ENCODE results near the gene ZNF543. TPM values are rescaled to one million over a fixed set of nuclear protein-coding genes. Genes with fewer than 3 reads are reported as not detected.
A peak's percentile ranks its signal among the peaks of the same experiment; 100 is the strongest.
"Not testable (repeated sequence)": the region's sequence is repeated elsewhere in the genome, so short reads cannot be mapped to it uniquely, and the experiment has no call there.

The ZNF543 gene
- total RNA-seq, 1 donor from 2014 or later, result 5.3 TPM

DNA sequence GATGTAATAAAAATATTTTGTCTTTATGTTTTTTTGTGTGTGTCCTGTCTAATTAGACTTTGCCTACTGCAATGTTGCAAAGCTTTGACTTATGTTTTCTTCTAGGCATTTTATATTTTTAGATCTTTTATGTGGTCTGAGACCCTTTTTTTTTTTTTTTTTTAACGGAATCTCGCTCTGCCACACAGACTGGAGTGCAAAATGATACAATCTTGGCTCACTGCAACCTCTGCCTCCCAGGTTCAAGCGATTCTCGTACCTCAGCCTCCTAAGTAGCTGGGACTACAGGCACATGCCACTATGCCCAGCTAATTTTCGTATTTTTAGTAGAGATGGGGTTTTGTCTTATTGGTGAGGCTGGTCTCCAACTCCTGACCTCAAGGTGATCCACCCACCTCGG is 22.3 kb downstream of the ZNF543 start:
- no peaks in the 10 kb centered on the region for H3K27me3 Mint-ChIP-seq

DNA sequence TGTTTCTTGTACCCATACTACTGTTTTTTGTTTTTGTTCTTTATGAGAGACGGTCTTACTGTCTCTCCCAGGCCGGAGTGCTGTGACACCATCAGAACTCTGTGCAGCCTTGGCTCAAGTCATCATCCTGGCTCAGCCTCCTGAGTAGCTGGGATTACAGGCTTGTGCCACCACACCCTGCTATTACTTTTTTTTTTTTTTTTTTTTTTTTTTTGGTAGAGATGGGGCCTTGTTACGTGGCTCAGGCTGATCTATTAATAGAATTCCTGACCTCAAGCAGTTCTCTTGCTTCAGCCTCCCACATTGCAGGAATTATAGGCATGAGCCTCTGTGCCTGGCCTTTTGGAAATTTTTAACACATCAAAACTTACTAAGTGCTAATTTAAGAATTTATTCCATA is 27.9 kb downstream of the ZNF543 start:
- intact Hi-C loops (cut with micrococcal nuclease), result no loop called here
- DNase-seq, result no peak
- no peak overlapping the region for H3K4me3 Mint-ChIP-seq
- no peaks in the 10 kb centered on the region for H3K27me3 Mint-ChIP-seq
- H3K27ac Mint-ChIP-seq, result no peak overlapping the region
- peaks cover 24% of the 10 kb centered on the region for H3K4me1 Mint-ChIP-seq
- peaks cover 17% of the 10 kb centered on the region for H3K9me3 Mint-ChIP-seq
- peaks cover 23% of the 10 kb centered on the region for H3K36me3 Mint-ChIP-seq (ENCODE audit: low read depth)

More for the DNA sequence above, 22.3 kb downstream of the ZNF543 start:
- no peak overlapping the region for H3K27ac Mint-ChIP-seq
- DNase-seq, result no peak
- H3K4me3 Mint-ChIP-seq, result no peak overlapping the region
- peaks cover 2% of the 10 kb centered on the region for H3K36me3 Mint-ChIP-seq (ENCODE audit: low read depth)
- no peaks in the 10 kb centered on the region for H3K4me1 Mint-ChIP-seq
- intact Hi-C loops (cut with micrococcal nuclease), result no loop called here
- peaks cover 21% of the 10 kb centered on the region for H3K9me3 Mint-ChIP-seq

DNA sequence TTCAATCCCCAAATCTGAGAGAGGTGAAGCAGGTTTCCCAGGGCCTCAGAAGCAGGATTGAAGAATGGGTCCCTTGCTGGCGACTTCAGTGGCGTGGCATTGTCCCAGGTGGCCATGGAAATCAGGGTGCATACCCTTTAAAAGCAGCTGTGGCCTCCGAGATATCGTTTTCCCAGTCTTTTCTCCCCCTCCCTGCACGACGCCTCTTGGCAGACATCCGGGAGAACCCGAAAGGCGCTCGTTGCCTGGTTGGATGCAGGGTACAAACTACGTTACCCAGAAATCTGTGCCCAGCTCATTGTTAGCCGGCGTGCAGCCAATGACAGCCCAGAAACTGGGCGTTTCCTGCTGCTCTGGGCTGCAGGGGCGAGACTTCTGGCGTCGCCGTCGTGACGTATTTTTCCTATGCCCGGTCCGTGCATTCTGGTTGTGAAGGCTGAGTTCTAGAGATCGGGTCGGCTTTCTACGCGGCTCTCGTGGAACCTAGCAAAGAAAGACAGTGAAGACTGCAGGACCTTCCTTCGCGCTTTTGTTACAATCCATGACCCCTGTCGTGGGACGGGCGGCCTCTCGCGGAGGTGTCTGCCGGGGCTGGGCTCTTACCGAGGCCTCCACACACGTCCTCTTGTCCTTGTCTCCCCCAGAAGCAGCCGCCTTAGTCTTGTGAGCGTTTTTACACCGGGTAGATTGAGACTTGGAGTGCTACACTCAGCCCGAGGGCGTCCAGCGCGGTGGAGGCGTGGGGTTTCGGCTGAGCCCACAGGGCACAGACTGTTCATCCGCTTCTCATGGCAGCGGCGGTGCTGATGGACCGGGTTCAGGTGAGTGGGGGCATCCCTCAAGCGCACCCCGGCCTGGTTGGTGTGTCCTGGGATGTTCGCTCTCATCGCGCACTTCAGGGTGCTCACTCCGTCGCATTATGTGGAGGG is 30.9 kb downstream of the ZNF543 start, which contains the start of gene ZNF304:
Gene ZNF304 (plus strand): TSS at position 395 of the 929 bp plus-strand sequence. CDS start 394 bp downstream, at position 789.
- H3K27ac Mint-ChIP-seq, result peak within 1 kb of the TSS; percentile 91
- H3K9me3 Mint-ChIP-seq, result peaks cover 41% of the 10 kb centered on the region
- H3K27me3 Mint-ChIP-seq, result no peaks in the 10 kb centered on the region
- H3K4me1 Mint-ChIP-seq, result peaks cover 29% of the 10 kb centered on the region
- H3K4me3 Mint-ChIP-seq, result peak within 1 kb of the TSS; percentile 93
- H3K36me3 Mint-ChIP-seq (ENCODE audit: low read depth), result peaks cover 53% of the 10 kb centered on the region
- peak; percentile 96 for DNase-seq
- intact Hi-C loops (cut with micrococcal nuclease), result loop anchor here (1.0 kb wide), 5 partner anchors 12 to 111 kb away; partner anchors contain the start of genes TRAPPC2B, ZNF460, ZNF543 and ZNF547

DNA sequence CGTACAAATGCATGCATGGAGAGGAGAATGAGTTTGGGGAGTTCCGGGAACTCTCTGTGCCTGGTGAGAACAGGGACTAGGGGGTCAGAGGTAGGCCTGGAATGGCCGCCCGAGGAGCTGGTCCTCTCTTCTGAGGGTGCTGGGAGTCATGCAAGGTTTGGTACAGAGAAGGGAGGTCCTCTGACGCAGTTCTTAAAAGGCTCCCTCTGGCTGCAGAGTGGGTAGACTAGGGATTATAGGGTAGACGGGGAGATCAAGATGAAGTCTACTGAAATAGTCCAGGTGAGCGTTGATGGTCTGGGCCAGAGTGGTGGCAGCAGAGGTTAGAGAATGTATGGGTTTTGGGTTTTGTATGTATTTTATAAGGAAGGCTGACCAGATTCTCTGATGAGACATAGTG is 31.6 kb downstream of the ZNF543 start:
- peaks cover 40% of the 10 kb centered on the region for H3K9me3 Mint-ChIP-seq

DNA sequence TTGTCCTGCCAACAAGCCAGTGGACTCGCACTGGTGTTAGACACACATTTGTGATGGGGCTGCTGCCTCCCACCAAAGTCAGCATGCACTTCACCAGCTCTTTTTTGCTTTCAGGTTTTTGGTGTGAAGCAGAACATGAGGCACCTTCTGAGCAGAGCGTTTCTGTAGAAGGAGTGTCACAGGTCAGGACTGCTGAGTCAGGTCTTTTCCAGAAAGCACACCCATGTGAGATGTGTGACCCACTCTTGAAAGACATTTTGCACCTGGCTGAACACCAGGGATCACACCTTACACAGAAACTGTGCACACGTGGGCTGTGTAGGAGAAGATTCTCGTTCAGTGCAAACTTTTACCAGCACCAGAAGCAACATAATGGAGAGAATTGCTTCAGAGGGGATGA is 35.6 kb downstream of the ZNF543 start:
- H3K36me3 Mint-ChIP-seq (ENCODE audit: low read depth), result peaks cover 85% of the 10 kb centered on the region
- H3K4me3 Mint-ChIP-seq, result no peak overlapping the region
- H3K9me3 Mint-ChIP-seq, result peaks cover 48% of the 10 kb centered on the region
- H3K27ac Mint-ChIP-seq, result no peak overlapping the region
- H3K4me1 Mint-ChIP-seq, result peaks cover 22% of the 10 kb centered on the region
- no peaks in the 10 kb centered on the region for H3K27me3 Mint-ChIP-seq
- no peak for DNase-seq
- intact Hi-C loops (cut with micrococcal nuclease), result no loop called here

More for the DNA sequence above, 31.6 kb downstream of the ZNF543 start:
- peak overlapping the region; percentile 93 for H3K4me3 Mint-ChIP-seq
- H3K27ac Mint-ChIP-seq, result peak overlapping the region; percentile 91
- H3K4me1 Mint-ChIP-seq, result peaks cover 29% of the 10 kb centered on the region
- H3K36me3 Mint-ChIP-seq (ENCODE audit: low read depth), result peaks cover 60% of the 10 kb centered on the region
- DNase-seq, result no peak
- intact Hi-C loops (cut with micrococcal nuclease), result loop anchor here (1.0 kb wide), 5 partner anchors 11 to 112 kb away; partner anchors contain the start of genes TRAPPC2B, ZNF460, ZNF543 and ZNF547
- no peaks in the 10 kb centered on the region for H3K27me3 Mint-ChIP-seq

DNA sequence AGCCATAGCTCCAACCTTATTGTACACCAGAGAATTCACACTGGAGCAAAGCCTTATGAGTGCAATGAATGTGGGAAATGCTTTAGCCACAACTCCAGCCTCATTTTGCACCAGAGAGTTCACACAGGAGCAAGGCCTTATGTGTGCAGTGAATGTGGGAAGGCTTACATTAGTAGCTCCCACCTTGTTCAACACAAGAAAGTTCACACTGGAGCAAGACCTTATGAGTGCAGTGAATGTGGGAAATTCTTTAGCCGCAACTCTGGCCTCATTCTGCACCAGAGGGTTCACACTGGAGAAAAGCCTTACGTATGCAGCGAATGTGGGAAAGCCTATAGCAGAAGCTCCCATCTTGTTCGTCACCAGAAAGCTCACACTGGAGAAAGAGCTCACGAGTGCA is 37.1 kb downstream of the ZNF543 start:
- peaks cover 12% of the 10 kb centered on the region for H3K4me1 Mint-ChIP-seq
- H3K36me3 Mint-ChIP-seq (ENCODE audit: low read depth), result peaks cover 71% of the 10 kb centered on the region
- H3K27ac Mint-ChIP-seq, result no peak overlapping the region
- intact Hi-C loops (cut with micrococcal nuclease), result no loop called here
- no peaks in the 10 kb centered on the region for H3K27me3 Mint-ChIP-seq
- no peak for DNase-seq
- no peak overlapping the region for H3K4me3 Mint-ChIP-seq
- peaks cover 41% of the 10 kb centered on the region for H3K9me3 Mint-ChIP-seq

DNA sequence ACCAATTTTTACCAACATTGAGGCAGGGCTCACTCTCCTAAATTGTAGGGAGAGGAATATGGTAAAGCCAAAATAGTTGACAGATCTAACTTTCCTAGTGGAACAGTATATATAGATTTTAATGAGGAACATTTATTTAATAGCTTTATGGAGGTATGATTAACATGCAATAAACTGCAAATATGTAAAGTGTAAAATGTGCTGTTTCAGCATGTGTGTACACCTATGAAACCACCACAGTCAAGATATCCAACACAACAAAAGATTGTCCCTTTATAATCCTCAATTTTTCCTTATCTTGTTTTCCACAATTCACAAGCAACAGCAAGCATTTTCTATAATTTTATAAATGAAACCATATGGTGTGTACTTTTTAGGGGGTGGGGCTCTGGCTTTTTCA is 39.0 kb downstream of the ZNF543 start:
- intact Hi-C loops (cut with micrococcal nuclease), result no loop called here
- no peak for DNase-seq
- Mint-ChIP-seq H3K27ac (no peak overlapping the region), H3K27me3 (peaks cover 3% of the 10 kb centered on the region), H3K9me3 (peaks cover 41% of the 10 kb centered on the region), H3K36me3 (ENCODE audit: low read depth) (peaks cover 66% of the 10 kb centered on the region), H3K4me3 (no peak overlapping the region), H3K4me1 (peaks cover 14% of the 10 kb centered on the region)

DNA sequence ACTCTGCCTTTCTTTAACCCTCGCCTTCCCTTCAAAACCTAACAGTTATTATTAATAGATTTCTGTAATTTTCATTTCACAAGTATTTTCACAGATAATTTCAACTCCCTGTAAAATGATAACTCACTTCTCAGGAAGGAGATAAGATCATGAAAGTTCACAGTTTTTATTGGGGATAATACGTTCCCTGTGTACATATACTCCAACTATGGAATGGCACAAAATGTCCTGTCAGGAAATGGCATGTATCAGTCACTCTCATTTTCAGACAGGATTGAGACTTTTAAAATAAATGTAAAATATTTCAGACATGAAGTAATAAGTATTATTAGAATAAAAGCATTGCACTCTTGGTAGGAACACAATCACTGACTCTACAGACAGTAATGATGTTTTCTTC is 42.1 kb downstream of the ZNF543 start:
- intact Hi-C loops (cut with micrococcal nuclease), result loop anchor here (2.0 to 5.0 kb wide), 2 partner anchors 72 to 1220 kb away; partner anchors contain the start of genes ZNF444 and ZNF749
- DNase-seq, result no peak
- peaks cover 14% of the 10 kb centered on the region for H3K4me1 Mint-ChIP-seq
- H3K4me3 Mint-ChIP-seq, result no peak overlapping the region
- H3K36me3 Mint-ChIP-seq (ENCODE audit: low read depth), result peaks cover 43% of the 10 kb centered on the region
- peaks cover 3% of the 10 kb centered on the region for H3K27me3 Mint-ChIP-seq
- H3K9me3 Mint-ChIP-seq, result peaks cover 21% of the 10 kb centered on the region
- H3K27ac Mint-ChIP-seq, result peak overlapping the region; percentile 92

DNA sequence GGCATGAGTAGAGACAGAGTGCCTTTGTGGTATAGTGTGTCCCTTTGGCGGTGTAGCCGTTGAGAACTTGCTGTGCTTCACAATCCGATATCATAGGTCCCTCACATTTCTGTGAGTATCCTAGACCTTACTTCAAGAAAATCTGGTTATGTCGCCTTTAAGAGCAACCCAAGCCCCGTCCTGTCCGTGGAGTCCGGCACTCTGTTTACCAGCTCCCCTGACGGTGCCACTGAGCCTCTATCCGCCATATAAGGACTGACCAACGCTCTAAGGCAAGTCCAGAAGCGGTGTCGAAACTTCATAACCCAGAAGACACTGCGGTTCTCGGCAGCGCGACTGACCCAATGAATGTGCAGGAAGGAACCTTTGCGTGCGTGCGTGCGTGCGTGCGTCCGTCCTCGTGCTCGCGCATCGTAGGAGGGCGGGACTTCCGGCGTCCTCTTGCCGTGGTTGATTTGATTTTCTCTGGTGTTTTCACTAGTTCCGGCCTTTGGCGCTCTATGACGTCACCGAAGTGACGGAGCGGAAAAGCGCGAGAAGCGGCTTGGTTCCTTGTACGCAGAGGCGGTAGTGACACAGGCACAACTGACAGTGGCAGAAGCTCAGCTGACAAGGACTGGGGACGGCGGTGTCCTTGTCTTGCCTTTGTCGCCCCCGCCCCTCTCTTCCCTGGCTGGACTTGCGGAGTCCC is 42.9 kb downstream of the ZNF543 start, which contains the start of the genes TRAPPC2B and ZNF547:
Gene TRAPPC2B (plus strand): TSS at position 555 of the 691 bp plus-strand sequence. CDS start 1,283 bp downstream, outside the sequence.
Gene ZNF547 (plus strand): TSS at position 555 of the 691 bp plus-strand sequence. CDS start 5,005 bp downstream, outside the sequence.
- Mint-ChIP-seq H3K36me3 (ENCODE audit: low read depth) (peaks cover 36% of the 10 kb centered on the region), H3K27me3 (peaks cover 3% of the 10 kb centered on the region), H3K4me1 (peaks cover 14% of the 10 kb centered on the region), H3K9me3 (peaks cover 22% of the 10 kb centered on the region), H3K4me3 (peak within 1 kb of the TSS; percentile 87), H3K27ac (peak within 1 kb of the TSS; percentile 92)
- intact Hi-C loops (cut with micrococcal nuclease), result loop anchor here (1.0 to 5.0 kb wide), 9 partner anchors 12 to 1221 kb away; partner anchors contain the start of genes ZNF17, ZNF264, ZNF304 and ZNF444
- peak; percentile 100 for DNase-seq

DNA sequence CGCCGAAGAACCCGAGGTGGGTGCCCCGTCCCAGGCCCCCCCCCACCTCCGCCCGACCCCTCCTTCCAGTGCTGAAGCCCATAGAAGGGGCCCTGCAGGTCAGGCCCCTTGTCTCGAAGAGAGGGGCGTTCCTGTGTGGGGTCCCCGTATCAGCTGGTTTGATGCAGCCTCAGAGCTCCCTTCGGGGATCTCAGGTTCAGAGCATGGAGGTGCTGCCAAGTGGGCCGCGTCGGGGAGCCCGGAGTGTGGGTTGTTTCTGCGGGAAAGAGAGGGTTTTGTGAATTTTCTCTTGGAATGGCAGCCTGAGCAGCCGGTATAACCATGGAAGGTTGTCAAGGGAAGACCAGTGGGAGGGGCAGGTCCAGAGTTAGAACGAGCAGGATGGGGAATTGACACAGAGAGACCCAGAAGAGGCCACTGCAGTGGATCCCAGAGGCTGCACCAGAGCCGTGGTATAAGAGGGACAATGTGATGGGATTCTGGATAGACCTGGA is 43.5 kb downstream of the ZNF543 start:
- H3K27ac Mint-ChIP-seq, result peak overlapping the region; percentile 92
- intact Hi-C loops (cut with micrococcal nuclease), result loop anchor here (1.0 to 5.0 kb wide), 9 partner anchors 12 to 1221 kb away; partner anchors contain the start of genes ZNF17, ZNF264, ZNF304 and ZNF444
- peaks cover 14% of the 10 kb centered on the region for H3K4me1 Mint-ChIP-seq
- no peak for DNase-seq
- H3K27me3 Mint-ChIP-seq, result peaks cover 3% of the 10 kb centered on the region
- H3K9me3 Mint-ChIP-seq, result peaks cover 27% of the 10 kb centered on the region
- peaks cover 31% of the 10 kb centered on the region for H3K36me3 Mint-ChIP-seq (ENCODE audit: low read depth)
- H3K4me3 Mint-ChIP-seq, result peak overlapping the region; percentile 87

DNA sequence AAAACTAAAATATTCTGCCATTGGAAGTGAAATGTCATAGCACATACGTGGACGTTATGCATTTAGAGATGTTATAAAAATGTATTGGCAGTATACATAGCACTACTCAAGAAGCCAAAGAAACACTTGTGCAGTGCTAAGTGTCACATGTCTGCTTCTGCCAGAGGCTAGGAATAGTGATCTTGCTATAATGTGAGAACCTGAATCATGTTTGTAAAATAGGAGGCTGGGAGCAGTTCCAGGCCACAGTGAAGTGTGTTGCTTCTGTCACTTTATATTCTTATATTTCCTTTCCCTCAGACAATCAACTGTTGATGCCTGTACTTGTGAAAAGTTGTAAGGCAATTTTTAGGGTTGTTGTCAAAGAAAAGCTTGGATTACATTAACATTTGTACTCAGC is 46.5 kb downstream of the ZNF543 start:
- intact Hi-C loops (cut with micrococcal nuclease), result no loop called here
- Mint-ChIP-seq H3K4me3 (no peak overlapping the region), H3K36me3 (ENCODE audit: low read depth) (peaks cover 35% of the 10 kb centered on the region), H3K27ac (no peak overlapping the region), H3K4me1 (peaks cover 14% of the 10 kb centered on the region), H3K9me3 (peaks cover 27% of the 10 kb centered on the region), H3K27me3 (peaks cover 3% of the 10 kb centered on the region)
- no peak for DNase-seq

DNA sequence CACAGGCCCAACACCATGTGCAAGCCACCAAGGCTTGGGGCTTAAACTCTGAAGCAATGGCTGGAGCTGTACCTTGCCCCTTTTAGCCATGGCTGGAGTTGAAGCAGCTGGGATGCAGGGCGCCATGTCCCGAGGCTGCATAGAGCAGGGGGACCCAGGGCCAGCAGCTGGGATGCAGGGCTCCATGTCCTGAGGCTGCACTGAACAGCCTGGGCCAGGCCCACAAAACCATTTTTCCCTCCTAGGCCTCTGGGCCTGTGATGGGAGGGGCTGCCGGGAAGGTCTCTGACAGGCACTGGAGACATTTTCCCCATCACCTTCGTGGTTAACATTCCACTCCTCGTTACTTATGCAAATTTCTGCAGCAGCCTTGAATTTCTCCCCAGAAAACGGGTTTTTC is 53.9 kb downstream of the ZNF543 start:
- H3K27ac Mint-ChIP-seq, result no peak overlapping the region
- intact Hi-C loops (cut with micrococcal nuclease), result no loop called here
- H3K27me3 Mint-ChIP-seq, result no peaks in the 10 kb centered on the region
- no peak for DNase-seq
- H3K36me3 Mint-ChIP-seq (ENCODE audit: low read depth), result peaks cover 70% of the 10 kb centered on the region
- H3K9me3 Mint-ChIP-seq, result peaks cover 27% of the 10 kb centered on the region
- no peak overlapping the region for H3K4me3 Mint-ChIP-seq
- no peaks in the 10 kb centered on the region for H3K4me1 Mint-ChIP-seq

DNA sequence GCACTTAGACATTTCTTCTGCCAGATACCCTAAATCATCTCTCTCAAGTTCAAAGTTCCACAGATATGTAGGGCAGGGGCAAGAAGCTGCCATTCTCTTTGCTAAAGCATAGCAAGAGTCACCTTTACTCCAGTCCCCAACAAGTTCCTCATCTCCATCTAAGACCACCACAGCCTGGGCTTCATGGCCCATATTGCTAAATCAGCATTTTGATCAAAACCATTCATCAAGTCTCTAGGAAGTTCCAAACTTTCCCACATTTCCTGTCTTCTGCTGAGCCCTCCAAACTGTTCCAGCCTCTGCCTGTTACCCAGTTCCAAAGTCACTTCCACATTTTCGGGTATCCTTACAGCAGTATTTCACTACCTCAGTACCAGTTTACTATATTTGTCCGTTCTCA is 54.4 kb downstream of the ZNF543 start:
- H3K4me3 Mint-ChIP-seq; H3K27ac Mint-ChIP-seq; DNase-seq; intact Hi-C loops (cut with micrococcal nuclease); H3K4me1 Mint-ChIP-seq; H3K27me3 Mint-ChIP-seq: not testable (repeated sequence)
- Mint-ChIP-seq H3K36me3 (ENCODE audit: low read depth) (peaks cover 72% of the 10 kb centered on the region), H3K9me3 (peaks cover 27% of the 10 kb centered on the region)
